Frontal cortex (tissue), 4 donors: ENCODE results near the gene AIG1. TPM values are rescaled to one million over a fixed set of nuclear protein-coding genes. Genes with fewer than 3 reads are reported as not detected.

Source experiments
- DNase-seq, 2 donors: peaks; one replicate each; pipeline ENCODE4 v3.0.0; 2012; ENCODE audit warnings: low spot score in 2 of 2
- FAIRE-seq: peaks from 2 replicates; lab custom pipeline; 2012; peaks lifted over from hg19 to GRCh38; lab: Jason Lieb, UNC
- total RNA-seq: library from RNA; depleted of rRNA; stranded (reverse); fragments of >200 nt; gene quantifications from one replicate; pipeline ENCODE4 v1.2.3, GENCODE V29; 2014
- donor health status: control.
- donor health status: control.
- donor health status: control.

The AIG1 gene
- total RNA-seq, 1 donor from 2014 or later: 39.5 TPM

GRCh38 chr6:143185288-143185687, 124.6 kb downstream of the AIG1 start:
- DNase-seq (no peak), FAIRE-seq (no peak)

- FAIRE-seq: no peak
- no peak for DNase-seq
Observed at GRCh38 chr6:143187238-143187923, 126.7 kb downstream of the AIG1 start.

GRCh38 chr6:143188292-143188691, 127.6 kb downstream of the AIG1 start:
- no peak for DNase-seq
- FAIRE-seq: no peak

- DNase-seq: no peak
- no peak for FAIRE-seq
Observed at GRCh38 chr6:143191361-143191760, 130.7 kb downstream of the AIG1 start.

- no peak for DNase-seq
- FAIRE-seq: no peak
Observed at GRCh38 chr6:143192766-143193165, 132.1 kb downstream of the AIG1 start.

- FAIRE-seq (no peak), DNase-seq (no peak)
Observed at GRCh38 chr6:143193571-143194094, 132.9 kb downstream of the AIG1 start.

GRCh38 chr6:143194095-143194589, 133.5 kb downstream of the AIG1 start:
- no peak for FAIRE-seq

GRCh38 chr6:143195349-143195845, 134.7 kb downstream of the AIG1 start:
- no peak for FAIRE-seq
- no peak for DNase-seq

More at GRCh38 chr6:143194095-143194589, 133.5 kb downstream of the AIG1 start:
- no peak for DNase-seq

GRCh38 chr6:143196525-143197225, 136.0 kb downstream of the AIG1 start:
- DNase-seq (no peak), FAIRE-seq (no peak)

GRCh38 chr6:143197377-143197776, 136.7 kb downstream of the AIG1 start:
- no peak for DNase-seq
- FAIRE-seq: no peak

GRCh38 chr6:143198312-143198711, 137.6 kb downstream of the AIG1 start:
- no peak for DNase-seq
- no peak for FAIRE-seq

GRCh38 chr6:143199291-143199690, 138.6 kb downstream of the AIG1 start:
- DNase-seq: no peak

GRCh38 chr6:143200167-143200770, 139.6 kb downstream of the AIG1 start:
- DNase-seq (no peak), FAIRE-seq (no peak)

More at GRCh38 chr6:143199291-143199690, 138.6 kb downstream of the AIG1 start:
- no peak for FAIRE-seq

GRCh38 chr6:143204045-143204444, 143.4 kb downstream of the AIG1 start:
- no peak for DNase-seq

GRCh38 chr6:143205131-143205535, 144.4 kb downstream of the AIG1 start:
- no peak for FAIRE-seq
- no peak for DNase-seq

More at GRCh38 chr6:143204045-143204444, 143.4 kb downstream of the AIG1 start:
- FAIRE-seq: no peak

GRCh38 chr6:143205585-143205984, 144.9 kb downstream of the AIG1 start:
- no peak for DNase-seq
- FAIRE-seq: no peak

- FAIRE-seq: no peak
- DNase-seq: no peak
Observed at GRCh38 chr6:143205991-143206390, 145.3 kb downstream of the AIG1 start.

- FAIRE-seq: no peak
Observed at GRCh38 chr6:143206550-143206949, 145.9 kb downstream of the AIG1 start.

GRCh38 chr6:143210420-143210819, 149.7 kb downstream of the AIG1 start:
- no peak for FAIRE-seq
- DNase-seq: no peak

More at GRCh38 chr6:143206550-143206949, 145.9 kb downstream of the AIG1 start:
- DNase-seq: no peak

GRCh38 chr6:143213859-143214376, 153.2 kb downstream of the AIG1 start:
- FAIRE-seq (no peak), DNase-seq (no peak)
